NCI-H146 treated with DMSO at 0.1 percent for 48 hours (cell line): Measurements from ENCODE around the gene CYGB.
"Not testable (repeated sequence)": the region's sequence is repeated elsewhere in the genome, so short reads cannot be mapped to it uniquely, and the experiment has no call there.

Source experiments
- DNase-seq: peaks from one replicate; lab custom pipeline; 2025; ENCODE audit not compliant: unreplicated experiment; lab: John Stamatoyannopoulos, UW

CYGB gene

DNA sequence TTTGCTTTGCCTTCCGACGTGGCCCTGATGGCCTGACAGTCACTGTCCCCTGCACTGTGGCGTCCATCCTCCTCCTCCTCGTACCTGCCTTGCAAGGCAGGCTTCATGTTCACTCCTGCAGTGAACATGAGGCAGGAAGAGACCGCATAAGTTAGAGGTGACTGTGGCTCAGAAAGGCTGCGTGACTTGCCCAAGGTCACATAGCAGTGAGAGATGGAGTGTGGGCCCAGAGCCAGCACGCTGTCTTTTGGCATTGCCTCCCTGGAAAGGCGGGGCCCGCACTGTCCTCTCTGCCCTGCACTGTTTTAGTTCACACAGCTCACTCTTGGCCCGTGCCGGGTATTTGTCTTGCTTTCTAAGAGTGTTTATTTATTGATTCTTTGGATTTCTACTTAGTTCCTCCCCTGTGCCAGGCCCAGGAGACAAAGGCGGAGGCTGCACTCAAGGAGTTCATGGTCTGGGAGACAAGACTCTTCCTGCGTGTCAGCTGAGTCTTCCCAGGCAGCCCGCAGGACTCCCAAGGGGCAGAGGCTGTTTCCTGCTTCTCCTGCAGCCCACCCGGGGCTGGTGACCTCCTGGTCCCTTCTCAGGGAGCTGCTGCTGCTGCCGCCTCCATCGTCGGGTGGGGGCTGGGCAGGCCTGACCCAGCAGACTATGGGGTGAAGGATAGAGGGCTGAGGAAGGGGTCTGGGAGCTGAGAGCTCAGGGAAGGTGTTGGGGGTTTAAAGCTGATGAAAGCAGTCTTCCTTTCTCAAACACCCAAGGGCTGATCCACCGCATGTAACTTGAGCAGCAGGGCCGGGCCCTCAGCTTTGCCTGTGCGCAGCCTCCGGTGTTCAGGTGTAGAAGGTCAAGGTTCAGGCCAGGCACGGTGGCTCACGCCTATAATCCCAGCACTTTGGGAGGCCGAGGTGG, 12.7 kb downstream of the CYGB start:
- no peak for DNase-seq

DNA sequence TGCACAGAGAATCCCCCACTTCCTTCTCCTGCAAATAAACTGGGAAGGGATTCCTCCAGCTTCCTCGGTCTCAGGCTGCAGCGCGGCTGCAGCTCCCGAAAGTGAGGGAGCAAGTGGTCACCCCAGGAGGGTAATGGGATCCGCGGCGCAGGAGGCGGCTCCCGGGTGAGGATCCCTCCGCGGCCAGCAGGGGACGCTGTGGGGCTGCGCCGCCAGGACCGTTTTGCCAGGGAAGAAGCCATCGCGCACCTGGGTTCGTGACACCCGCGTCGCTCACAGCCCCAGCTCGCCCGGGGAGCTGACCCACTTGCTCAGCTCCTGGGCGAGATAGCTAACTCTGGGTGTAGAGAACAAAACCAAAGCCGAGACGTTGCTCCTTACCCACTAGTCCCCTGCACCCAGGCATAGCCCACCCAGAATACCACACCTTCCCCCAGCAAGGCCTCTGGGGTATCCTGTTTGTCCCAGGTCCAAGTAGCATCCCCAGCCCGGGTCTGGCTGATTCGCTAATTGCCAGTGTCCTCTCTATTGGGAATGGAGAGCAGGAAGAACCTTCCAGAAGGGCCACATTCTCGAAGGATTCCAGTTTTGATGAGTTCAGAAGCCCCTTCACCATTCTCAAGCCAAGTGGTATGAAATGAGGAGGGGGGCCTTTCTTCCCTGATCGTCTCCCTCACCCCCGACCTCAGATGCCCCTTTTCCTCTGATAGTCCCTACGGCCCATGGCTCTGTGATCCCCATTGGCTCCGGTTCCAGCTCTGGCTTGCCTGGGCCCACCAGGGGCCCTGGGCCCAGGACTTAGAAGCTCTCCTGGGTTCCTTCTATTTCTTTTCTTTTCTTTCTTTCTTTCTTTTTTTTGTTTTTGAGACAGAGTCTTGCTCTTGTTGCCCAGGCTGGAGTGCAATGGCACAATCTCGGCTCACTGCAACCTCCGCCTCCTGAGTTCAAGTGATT, 14.1 kb downstream of the CYGB start:
- DNase-seq: peak; percentile 44

DNA sequence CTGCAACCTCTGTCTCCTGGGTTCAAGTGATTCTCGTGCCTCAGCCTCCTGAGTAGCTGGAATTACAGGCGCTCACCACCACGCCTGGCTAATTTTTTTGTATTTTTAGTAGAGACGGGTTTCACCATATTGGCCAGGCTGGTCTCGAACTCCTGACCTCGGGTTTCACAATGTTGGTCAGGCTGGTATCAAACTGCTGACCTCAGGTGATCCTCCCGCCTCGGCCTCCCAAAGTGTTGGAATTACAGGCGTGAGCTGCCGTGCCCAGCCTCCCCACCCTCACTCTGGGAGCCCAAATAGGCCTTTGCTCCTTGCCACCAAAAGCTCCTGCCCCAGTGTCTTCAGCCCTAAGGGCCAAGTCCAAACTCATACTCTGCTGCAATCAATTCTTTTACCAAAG, 15.8 kb downstream of the CYGB start:
- not testable (repeated sequence) for DNase-seq

DNA sequence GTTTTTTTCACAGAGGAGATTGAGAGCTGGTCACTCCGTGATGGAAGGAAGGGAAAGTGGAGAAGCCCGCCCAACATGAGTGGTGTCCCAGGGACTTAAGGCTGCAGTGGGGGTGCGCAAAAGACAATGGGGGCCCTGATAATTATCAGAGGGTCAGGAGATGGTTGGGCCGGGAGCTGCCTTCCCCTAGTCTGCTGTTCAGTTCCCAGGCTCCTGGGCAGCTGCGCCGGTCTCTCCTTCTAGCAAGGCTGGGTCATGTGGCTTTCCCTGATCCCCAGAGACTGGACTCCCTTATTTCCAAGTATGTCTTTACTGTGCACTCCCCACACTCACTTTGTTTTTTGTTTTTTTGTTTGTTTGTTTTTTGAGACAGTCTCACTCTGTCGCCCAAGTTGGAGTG, 16.2 kb downstream of the CYGB start:
- no peak for DNase-seq

DNA sequence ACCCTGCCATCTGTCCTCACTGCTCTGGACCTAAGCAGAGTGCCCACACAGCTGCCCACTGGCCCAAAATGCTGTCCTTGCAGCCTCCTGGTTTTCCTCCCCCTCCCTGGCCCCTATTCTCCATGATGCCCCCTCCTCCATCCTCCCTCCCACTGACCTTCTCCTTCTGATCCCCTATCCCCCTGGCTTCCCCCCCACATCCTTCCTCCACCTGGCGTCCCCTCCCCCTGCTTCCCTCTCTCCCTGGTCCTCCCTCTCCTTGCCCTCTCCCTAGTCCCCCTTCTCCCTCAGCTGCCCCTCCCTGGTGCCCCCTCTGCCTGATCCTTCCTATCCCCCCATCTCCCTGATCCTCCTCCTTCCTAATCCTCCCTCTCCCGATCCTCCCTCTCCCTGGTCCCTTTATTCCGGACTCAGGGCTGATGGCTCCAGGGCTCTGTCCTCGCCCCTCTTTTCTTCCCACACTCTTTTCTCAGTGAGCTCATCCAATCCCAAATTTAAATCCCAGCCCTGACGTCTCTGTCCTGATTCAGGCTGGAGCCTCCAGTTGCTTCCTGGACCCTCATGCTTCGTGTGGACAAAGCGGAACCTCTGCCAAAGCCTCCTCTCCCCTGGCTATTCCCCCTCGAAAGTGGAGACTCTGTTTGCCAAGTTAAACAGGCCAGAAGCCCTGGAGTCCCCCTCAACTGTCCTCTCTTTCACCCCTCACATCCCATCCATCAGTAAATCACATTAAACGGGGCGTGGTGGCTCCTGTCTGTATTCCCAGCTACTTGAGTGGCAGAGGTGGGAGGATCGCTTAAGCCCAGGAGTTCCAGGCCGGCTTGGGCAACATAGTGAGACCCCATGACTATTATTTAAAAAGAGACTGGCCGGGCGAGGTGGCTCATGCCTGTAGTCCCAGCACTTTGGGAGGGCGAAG, 18.2 kb downstream of the CYGB start:
- DNase-seq: no peak

DNA sequence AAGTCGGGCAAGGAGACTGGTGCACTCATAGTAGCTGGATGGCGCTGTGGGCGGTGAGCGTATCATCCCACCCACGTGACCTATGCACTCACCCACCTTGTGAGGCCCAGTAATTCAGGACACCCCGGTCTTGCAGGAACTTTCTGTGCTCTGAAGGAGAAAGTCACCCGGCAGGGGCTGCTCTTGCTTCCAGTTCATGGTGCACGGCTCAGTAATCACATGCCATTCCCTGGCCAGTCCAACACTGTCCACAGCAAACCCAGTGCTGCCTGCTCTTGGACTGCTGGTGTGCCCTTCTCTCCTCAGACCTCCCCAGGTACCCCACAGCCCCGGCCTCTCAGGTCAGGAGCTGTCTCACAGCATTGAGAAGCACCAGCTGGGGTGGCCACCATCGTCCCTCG, 19.9 kb downstream of the CYGB start:
- no peak for DNase-seq

DNA sequence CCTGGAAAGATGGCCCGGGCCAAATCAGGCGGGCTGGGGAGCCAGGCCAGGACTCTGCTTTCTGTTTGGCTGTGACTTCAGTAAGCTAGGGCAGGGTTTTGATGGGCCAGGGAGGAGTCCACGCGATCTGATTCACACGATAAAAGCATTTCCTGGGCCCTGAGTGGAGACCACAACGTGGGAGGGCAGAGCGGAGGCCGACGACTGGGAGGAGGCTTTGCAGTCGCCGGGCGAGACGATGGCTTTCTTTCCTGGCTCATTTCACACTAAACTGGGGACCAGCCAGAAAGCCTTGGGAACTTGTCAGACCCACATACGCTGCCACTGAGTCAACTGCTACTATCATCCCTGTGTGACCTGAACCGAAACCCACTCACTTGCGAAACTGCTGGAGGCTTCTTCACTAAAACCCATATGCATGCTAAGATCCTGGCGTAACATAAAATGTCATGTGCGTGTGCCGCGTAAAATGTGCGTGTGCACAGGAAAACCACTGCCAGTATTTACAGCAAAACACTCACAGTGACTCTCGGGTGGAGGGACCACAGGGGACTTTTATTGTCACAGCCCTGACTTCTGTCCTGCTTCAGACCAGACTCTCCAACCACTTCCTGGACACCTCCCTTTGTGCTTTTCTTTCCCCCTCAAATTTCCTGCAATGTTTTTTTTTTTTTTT, 22.1 kb downstream of the CYGB start:
- no peak for DNase-seq

DNA sequence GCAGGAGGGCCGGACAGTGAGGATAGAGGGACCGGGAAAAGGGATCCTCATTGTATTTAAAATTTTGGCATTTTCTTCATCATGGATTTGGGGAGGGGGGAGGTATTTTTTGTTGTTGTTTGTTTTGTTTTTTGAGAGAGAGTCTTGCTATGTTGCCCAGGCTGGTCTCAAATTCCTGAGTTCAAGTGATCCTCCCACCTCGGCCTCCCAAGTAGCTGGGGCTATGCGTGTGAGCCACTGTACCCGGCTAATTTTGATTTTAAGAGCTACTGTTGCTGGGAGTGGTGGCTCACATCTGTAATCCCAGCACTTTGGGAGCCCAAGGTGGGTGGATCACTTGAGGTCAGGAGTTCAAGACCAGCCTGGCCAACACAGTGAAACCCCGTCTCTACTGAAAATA, 23.2 kb downstream of the CYGB start:
- not testable (repeated sequence) for DNase-seq

DNA sequence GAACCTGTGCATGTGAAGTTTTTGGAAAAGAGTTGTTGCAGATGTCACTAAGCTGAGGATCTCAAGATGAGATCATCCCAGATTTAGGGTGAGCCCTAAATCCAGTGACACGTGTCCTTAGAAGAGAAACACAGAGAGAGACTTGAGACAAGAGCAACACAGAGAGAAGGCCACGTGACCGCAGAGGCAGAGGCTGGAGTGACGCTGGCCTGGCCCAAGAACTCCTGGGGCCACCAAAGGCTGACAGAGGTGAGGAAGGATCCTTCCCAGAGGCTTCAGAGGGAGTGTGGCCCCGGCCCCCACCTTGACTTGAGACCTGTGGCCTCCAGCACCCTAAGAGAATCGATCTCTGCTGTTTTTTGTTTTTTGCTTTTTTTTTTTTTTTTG, 24.2 kb downstream of the CYGB start:
- no peak for DNase-seq

DNA sequence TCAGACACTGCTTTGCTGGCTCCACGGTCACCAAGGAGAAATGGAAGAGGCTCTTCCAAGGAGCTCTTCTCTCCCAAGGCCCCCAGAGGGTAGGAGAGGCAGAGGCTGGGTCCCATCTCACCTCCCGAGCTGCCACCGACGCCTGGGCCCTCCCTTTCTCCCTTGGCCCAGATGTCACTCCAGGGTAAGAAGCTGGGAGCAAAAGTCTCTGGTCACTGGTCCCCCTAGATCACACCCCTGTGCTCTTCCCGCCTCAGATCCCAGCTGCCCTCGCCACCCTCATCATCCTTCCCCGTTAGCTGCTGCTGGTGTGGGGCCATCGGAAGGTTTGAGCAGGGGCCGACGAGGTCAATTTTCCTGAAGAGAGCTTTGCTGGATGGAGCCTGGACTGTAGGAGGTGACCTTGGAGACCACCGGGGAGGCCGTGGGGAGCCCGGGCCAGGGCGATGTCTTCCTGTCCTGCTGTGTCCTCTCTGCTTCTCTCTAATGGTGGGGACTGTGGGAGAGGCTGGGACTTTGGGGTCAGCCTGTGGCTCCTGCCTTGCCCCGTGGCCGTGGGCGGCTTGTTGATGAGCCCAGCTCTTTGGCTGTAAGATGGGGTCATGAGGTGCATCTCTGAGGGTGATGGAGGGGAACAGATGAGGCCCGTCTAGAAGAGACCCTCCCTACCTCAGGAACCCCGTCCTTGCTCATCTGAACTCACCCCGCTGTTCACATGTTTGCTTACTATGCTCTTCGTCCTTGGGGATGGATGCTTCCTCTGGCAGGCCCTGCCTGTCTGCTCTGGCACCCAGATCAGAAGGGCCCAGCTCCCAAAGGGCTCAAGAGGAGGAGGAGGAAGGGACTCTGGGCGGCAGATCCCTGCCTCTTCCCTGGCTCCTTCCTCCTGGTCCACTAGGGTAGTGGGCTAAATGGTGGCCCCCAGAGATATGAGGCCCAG, 24.9 kb downstream of the CYGB start:
- DNase-seq: no peak

DNA sequence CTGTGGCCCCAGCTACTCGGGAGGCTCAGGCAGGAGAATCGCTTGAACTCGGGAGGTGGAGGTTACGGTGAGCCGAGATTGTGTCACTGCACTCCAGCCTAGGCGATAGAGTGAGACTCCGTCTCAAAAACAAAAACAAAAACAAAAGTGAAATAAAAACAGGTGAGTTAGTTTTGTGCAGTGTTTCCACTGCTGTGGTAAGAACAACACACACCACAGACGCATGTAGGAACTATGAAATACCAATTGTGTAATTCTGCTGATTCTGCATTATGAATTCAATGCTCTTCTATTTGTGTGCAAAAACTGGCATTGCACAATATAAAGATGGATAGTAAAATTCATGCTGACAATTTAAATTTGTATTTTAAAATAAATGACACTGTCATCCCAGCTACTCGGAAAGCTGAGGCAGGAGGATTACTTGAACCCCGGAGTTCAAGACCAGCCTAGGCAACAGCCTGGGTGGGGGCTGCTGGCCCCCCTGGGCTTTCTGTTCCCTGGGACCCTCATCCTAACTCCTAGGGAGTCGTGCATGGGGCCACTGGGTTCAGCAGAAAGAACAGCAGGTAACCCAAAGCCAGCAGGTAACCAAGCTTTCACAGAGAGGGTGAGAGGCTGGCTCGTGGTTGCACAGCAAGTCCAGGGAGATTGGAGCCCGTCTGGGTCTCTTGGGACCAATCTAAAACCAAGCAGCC, 25.7 kb downstream of the CYGB start:
- DNase-seq: no peak

DNA sequence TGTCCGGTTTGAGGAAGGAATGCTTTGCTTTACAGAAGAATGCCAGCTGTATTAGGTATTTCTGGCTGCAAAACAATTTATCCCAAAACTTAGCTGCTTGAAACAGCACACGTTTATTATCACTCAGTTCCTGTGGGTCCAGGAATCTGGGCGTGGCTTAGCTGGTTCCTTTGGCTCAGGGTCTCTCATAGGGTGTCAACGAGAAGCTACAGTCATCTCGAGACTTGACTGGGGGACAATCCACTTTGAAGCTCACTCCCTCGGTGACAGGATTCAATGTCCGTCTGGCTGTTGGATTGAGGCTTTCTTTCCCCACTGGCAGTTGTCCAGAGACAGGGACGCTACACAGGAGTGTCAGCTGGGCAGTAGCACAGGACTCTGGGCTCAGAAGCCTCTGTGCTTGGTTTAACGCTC, 26.7 kb downstream of the CYGB start:
- DNase-seq: no peak

DNA sequence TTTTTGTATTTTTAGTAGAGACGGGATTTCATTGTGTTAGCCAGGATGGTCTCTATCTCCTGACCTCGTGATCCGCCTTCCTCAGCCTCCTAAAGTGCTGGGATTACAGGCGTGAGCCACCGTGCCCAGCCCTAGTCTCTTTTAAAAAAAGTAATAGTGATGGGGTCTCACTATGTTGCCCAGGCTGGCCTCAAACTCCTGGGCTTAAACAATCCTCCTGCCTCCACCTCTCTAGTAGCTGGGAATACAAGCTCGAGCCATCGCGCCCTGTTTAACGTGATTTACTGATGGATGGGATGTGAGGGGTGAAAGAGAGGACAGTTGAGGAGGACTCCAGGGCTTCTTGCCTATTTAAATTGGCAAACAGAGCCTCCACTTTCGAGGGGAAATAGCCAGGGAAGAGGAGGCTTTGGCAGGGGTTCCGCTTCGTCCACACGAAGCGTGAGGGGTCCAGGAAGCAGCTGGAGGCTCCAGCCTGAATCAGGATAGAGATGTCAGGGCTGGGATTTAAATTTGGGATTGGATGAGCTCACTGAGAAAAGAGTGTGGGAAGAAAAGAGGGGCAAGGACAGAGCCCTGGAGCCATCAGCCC, 28.9 kb downstream of the CYGB start:
- DNase-seq: not testable (repeated sequence)

DNA sequence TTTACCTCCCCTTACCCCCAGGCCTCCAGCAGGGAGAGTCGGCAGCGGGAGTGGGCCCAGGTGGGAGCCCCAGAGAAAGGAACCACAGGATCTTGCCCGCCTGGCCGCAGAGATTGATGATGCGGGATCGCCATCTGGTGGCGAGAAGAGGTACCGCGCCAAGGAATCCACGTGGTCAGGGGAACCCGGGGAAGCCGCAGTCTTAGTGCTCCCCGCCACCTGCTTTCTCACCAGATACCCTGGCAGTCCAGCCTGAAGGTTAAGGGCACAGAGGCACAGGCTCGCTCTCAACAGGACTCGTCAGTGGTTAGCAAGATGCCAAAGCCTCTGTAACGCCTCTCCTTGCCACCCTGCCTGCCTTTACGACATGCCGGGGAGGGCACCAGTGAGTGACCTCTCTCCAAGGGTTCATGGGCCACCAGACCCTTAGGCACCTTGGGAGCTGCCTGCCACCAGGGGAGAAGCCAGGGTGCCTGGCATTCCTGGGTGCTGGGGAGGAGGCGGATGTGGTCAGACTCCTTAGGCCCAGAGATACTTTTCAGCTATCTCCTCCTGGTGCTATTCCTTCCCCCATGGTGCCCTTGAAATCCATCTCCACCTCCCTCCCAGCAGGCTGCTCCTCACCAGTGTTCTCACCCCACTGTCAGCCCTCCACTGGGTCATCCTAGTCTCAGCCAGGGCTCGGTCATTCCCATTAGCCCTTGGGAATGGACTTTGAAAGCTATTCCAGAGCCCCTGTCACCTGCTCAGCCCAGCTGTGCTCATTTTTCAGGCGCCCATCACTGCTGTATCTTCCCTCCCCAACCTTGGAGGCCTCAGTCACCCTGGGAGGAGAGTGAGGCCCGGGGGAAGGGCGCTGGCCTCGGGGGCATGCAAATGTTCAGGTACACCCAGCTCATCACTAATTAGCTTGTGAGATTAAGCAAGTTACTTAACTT, 30.8 kb downstream of the CYGB start:
- peak; percentile 57 for DNase-seq

DNA sequence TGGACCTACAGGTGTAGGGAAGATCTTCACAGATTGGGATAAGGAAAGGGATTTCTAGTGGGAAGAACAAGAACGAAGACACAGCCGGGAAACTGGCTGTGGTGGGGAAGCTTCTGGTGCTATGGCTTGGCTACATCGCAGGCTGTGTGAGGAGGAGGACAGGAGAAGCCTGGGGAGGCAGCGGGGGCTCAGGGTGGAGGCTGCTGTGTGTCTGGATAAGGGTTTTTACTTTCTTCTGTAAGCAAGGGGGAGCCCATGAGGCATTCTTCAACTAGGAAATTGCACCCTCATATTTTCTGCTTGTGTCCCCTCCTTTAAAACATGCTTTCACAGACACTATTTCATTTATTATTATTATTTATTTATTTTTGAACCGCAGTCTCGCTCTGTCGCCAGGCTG, 33.4 kb downstream of the CYGB start:
- DNase-seq: no peak

DNA sequence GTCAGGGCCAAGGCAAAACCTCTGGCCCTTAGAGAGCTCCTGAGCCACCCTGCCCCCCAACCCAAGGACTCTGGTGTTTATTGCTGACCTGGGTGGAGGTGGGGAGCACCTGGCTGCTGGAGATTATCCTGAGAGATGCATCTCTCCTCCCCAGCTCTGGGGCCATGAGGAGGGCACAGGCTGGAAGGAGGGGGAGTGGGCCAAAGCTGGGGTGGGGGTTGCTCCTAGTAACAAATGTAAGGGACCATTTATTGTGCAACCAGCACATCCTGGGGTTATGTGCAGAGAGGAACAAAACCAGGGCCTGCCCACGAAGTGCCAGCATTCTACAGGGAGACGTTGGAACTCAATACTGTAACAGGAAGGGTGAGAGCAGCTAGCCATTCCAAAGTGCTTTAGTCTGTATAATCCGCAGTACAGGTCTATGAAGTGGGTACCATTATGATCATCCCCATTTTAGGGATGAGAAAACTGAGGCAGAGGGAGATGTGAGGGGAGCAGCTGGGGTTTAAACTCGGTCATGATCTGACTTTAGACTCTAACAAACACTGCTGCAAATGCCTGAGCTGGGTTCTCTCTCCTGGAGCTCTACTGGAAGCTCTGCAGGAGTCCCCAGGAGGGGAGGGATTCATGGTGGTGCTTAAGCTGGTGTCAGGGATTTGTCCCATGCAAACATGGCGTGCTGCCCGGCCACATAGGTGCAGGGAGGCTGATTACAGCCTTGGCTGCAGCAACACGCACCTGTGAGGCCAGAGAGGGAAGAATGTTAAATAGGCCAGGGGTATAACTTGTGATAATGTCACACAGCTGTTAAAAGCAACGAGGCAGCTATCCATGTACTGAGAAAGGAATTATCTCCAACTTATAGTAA, 34.9 kb downstream of the CYGB start:
- DNase-seq: no peak
